ENCODE data around the gene IFITM5.
"Not testable (repeated sequence)": the region's sequence is repeated elsewhere in the genome, so short reads cannot be mapped to it uniquely, and the experiment has no call there.

Gene IFITM5

GRCh38 chr11:295351-296170, 3.8 kb downstream of the IFITM5 start:
- no peak for DNase-seq (ENCODE audit: low read depth)

GRCh38 chr11:294780-295179, 4.5 kb downstream of the IFITM5 start:
- no peak for DNase-seq (ENCODE audit: low read depth)

- no peak for DNase-seq (ENCODE audit: low read depth)
Observed at GRCh38 chr11:293852-294661, 5.3 kb downstream of the IFITM5 start.

GRCh38 chr11:293271-293851, 6.0 kb downstream of the IFITM5 start:
- no peak for DNase-seq (ENCODE audit: low read depth)

GRCh38 chr11:292211-293121, 6.9 kb downstream of the IFITM5 start:
- DNase-seq (ENCODE audit: low read depth), result no peak

- DNase-seq (ENCODE audit: low read depth), result no peak
Observed at GRCh38 chr11:291281-292210, 7.8 kb downstream of the IFITM5 start.

- DNase-seq (ENCODE audit: low read depth), result no peak
Observed at GRCh38 chr11:290621-291231, 8.6 kb downstream of the IFITM5 start.

- no peak for DNase-seq (ENCODE audit: low read depth)
Observed at GRCh38 chr11:289712-290620, 9.4 kb downstream of the IFITM5 start.

- no peak for DNase-seq (ENCODE audit: low read depth)
Observed at GRCh38 chr11:289398-289711, 10.0 kb downstream of the IFITM5 start.

GRCh38 chr11:288478-289397, 10.6 kb downstream of the IFITM5 start, which contains the start of gene PGGHG:
Gene PGGHG, plus strand, starts transcription at chr11:289126. Its CDS starts 691 bp downstream, at chr11:289817.
- no peak for DNase-seq (ENCODE audit: low read depth)

GRCh38 chr11:287821-288477, 11.4 kb downstream of the IFITM5 start:
- DNase-seq (ENCODE audit: low read depth), result no peak

- not testable (repeated sequence) for DNase-seq (ENCODE audit: low read depth)
Observed at GRCh38 chr11:286977-287820, 12.1 kb downstream of the IFITM5 start.

- DNase-seq (ENCODE audit: low read depth), result no peak
Observed at GRCh38 chr11:285894-286220, 13.5 kb downstream of the IFITM5 start.

- DNase-seq (ENCODE audit: low read depth), result no peak
Observed at GRCh38 chr11:285021-285893, 14.1 kb downstream of the IFITM5 start.

GRCh38 chr11:284105-285020, 15.0 kb downstream of the IFITM5 start:
- DNase-seq (ENCODE audit: low read depth), result no peak
